LNCAP (cell line): ENCODE data around the gene NMRK2.

Source experiments
- TF ChIP-seq, protein P1 (sequence below): fragments of 450-650 bp; IDR thresholded peaks from 2 replicates; pipeline ENCODE4 v1.5.1; 2017; ENCODE audit warnings: mild to moderate bottlenecking

The NMRK2 gene

DNA sequence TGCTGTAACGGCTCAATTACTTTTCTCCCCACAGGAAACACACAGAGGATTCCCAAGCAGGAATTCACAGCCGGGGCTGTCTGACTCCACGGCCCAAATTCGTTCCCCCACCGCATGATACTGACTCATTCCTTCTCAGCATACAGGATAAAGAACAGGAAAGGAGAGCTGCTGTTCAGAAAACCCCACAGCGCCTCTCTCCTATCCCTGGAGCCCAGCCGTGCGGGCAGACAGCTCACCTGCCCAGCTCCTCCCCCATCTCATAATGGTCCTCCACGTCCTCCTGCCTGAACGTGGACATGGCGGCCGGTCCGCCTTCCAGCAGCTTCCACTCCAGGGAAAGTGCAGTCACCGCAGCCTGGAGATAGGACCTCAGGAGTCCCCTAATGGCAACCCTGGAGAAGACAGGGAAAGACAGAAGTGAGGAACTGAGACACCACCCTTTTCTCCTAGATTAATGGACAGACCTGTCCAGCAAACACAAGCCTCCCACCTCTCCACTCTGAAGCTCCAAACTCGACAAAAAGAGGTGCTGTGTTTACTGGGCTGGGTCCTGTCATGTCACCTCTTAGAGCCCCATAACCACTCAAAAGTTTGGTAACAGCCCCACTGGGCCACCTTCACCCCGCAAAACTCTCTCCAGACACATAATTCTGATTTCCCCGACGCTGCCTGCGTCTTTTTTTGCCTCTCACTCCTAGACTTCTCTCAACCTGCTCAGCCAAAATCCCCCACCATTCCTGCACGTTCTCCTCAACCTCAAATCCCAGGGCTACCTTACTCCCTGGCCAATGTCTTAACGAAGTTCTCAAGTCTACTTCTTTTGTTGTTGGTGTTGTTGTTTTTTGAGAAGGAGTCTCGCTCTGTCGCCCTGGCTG lies 36.8 kb downstream of the NMRK2 start:
- TF ChIP-seq, protein P1, sequence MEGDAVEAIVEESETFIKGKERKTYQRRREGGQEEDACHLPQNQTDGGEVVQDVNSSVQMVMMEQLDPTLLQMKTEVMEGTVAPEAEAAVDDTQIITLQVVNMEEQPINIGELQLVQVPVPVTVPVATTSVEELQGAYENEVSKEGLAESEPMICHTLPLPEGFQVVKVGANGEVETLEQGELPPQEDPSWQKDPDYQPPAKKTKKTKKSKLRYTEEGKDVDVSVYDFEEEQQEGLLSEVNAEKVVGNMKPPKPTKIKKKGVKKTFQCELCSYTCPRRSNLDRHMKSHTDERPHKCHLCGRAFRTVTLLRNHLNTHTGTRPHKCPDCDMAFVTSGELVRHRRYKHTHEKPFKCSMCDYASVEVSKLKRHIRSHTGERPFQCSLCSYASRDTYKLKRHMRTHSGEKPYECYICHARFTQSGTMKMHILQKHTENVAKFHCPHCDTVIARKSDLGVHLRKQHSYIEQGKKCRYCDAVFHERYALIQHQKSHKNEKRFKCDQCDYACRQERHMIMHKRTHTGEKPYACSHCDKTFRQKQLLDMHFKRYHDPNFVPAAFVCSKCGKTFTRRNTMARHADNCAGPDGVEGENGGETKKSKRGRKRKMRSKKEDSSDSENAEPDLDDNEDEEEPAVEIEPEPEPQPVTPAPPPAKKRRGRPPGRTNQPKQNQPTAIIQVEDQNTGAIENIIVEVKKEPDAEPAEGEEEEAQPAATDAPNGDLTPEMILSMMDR: peak; percentile 11; the same call in 1 of the 2 replicates

DNA sequence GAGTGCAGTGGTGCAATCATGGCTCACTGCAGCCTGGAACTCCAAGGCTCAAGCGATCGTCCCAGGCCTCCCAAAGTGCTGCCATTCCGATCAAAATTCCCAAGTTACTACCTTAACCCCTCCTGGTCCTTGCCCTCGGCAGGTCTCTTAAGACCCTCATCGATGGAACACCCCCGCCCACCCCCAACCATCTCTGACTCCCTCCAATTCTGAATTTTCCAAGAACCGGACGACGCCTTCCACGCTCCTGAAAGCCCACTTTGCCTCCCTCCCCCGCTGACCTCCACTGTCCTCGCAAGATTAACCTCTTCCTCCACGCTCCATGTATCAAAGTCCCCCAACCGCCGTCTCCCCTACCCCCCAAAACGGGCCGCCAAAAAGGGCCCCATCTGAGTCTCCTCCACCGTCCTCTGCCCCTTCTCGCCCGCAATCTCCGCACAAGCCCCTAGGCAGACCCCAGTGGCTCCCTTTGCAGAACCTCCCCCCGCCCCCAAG lies 37.5 kb downstream of the NMRK2 start:
- TF ChIP-seq, protein P1: no peak

DNA sequence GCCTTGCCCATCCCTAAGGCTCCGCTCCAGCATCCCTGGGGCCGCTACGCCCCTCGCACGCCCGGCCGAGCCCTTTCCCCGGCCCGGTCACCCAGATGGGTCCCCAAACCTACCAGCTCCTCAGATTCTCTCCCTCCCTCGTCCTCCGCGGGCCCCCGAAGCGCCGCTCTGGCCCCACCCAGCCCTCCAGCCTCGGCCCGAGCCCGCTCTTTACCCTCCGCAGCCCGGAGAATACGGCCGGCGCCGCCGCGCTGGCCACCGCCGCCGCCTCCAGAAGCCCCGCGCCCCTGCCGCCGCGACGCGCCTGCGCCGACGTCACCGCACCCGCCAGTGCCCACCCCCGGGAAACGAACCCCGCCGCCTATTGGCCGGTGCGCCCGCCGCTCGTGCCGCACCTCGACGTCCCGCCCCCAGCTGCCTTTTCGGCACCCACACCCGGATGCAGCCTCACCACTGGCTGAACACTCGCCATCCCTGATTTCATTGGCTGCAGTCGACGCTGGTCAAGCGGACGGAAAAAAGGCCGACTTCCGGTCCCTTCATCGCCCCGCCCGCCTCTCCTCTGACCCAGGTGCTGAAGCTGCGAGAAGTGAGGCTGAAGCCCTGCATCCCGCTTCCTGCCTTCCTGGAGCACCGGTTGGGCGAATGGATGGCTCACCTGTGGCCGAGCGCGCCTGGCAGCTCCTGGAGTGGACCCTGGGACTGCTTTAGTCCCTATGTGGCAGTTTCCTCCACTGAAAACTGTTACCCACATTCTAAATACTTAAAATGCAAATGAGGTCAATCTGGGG lies 38.1 kb downstream of the NMRK2 start, which contains the start of gene DAPK3:
TSS of gene DAPK3 (minus strand) at position 292 of the 791 bp plus-strand sequence. CDS start 1,364 bp downstream, outside the sequence.
- TF ChIP-seq, protein P1: no peak

- TF ChIP-seq, protein P1: no peak
These were observed 42.3 kb downstream of the NMRK2 start for GRCh38 chr19:3975144-3975543.

GRCh38 chr19:3975637-3976087 lies 42.8 kb downstream of the NMRK2 start:
- TF ChIP-seq, protein P1: no peak

DNA sequence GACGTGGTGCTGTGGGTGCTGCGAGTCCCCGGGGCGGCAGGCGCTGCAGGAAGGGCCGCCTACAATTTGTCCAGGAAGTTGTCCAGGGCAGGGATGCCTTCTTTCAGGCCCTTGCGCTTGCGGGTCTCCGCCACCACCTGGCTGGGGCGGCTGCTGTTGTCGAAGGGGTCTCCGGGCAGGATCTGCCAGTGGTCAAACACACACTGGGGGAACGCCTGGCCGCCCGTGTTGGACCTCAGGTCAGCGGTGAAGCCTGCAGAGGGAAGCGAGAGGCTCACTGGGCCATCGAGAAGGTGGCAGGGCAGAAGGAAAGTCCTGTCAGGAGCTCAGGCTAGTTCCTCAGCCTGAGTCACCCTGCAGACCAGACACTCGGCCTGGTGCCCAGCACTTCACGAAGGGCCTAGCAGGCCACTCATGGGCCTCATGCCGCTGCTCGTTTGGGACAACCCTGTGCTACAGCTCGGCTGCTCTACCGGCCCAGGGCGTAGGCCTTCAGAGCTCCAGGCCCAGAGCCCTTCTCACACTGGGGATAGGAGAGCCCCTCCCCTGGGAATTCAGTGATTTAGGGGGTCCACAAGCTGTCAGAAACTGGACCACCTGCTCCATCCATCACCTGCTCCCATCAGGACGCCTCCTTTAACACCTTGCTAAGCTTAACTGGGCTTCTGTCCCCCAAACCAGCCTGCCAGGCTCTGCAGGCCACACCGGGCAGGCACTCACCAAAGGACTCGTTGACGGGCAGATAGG lies 43.8 kb downstream of the NMRK2 start:
- TF ChIP-seq, protein P1: no peak
